IPS-20b (cell line): ENCODE data around the gene ZNF823.
A peak's percentile ranks its signal among the peaks of the same experiment; 100 is the strongest.

ENCODE experiments used
- H3K27ac ChIP-seq: one replicate; pipeline ENCODE4 v1.5.1; 2013; ENCODE audit warnings: low read length
- H3K27me3 ChIP-seq: 2 replicates; pipeline ENCODE4 v1.6.1; 2013; ENCODE audit warnings: mild to moderate bottlenecking, low read length, inconsistent platforms; ENCODE audit not compliant: insufficient read depth
- H3K36me3 ChIP-seq: 2 replicates; pipeline ENCODE4 v1.6.1; 2013; ENCODE audit warnings: low read depth, mild to moderate bottlenecking, inconsistent platforms, low read length, moderate library complexity; ENCODE audit not compliant: insufficient read depth
- H3K4me1 ChIP-seq: 2 replicates; pipeline ENCODE4 v1.6.1; 2013; ENCODE audit warnings: mild to moderate bottlenecking, control low read depth, inconsistent platforms, low read length, moderate library complexity; ENCODE audit not compliant: insufficient read depth
- H3K4me3 ChIP-seq: 2 replicates; pipeline ENCODE4 v1.5.1; 2013; ENCODE audit warnings: mild to moderate bottlenecking, low read length, inconsistent platforms
- H3K9ac ChIP-seq: 2 replicates; pipeline ENCODE4 v1.6.1; 2013; ENCODE audit warnings: low read depth, mild to moderate bottlenecking, inconsistent platforms, low read length, moderate library complexity
- H3K9me3 ChIP-seq: 2 replicates; pipeline ENCODE4 v1.6.1; 2013; ENCODE audit warnings: mild to moderate bottlenecking, low read depth, low read length, inconsistent platforms; ENCODE audit not compliant: insufficient read depth

The ZNF823 gene

DNA sequence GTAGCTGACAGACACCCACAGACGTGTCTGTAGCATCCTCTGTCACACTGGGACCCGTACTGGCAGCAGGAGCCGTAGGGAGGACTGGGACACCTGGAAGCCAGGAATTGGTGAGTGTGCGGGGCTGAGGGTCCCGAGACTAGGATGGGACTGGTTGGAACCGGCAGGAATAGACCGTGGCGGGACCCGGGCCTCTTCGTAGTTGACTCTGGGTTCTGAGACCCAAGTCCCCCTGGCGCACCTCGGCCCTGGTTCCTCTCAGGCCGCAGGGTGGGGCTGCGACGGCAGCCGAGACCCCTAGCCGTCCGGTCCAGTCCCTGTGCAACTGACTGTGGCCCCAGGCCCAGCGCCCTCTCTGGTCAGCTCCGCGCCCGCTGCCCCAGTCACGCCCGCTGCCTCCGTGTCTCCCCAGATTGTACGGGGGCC is 64.7 kb downstream of the ZNF823 start:
- Histone ChIP-seq H3K4me1 (no peaks in the 10 kb centered on the region), H3K36me3 (no peaks in the 10 kb centered on the region), H3K27ac (no peak overlapping the region), H3K27me3 (no peaks in the 10 kb centered on the region), H3K4me3 (peak overlapping the region; percentile 56; the same call in 1 of the 2 replicates), H3K9ac (no peak overlapping the region), H3K9me3 (peaks cover 60% of the 10 kb centered on the region)

GRCh38 chr19:11673608-11674041 is 65.1 kb downstream of the ZNF823 start:
- no peaks in the 10 kb centered on the region for H3K36me3 ChIP-seq
- H3K27me3 ChIP-seq = no peaks in the 10 kb centered on the region
- H3K27ac ChIP-seq = no peak overlapping the region
- H3K9me3 ChIP-seq = peaks cover 58% of the 10 kb centered on the region
- H3K4me3 ChIP-seq = peak overlapping the region; percentile 56; the same call in 1 of the 2 replicates
- H3K9ac ChIP-seq = no peak overlapping the region
- H3K4me1 ChIP-seq = no peaks in the 10 kb centered on the region
